Endodermal cell (in vitro differentiated cells): ENCODE measurements around the gene CPA3. TPM values are rescaled to one million over a fixed set of nuclear protein-coding genes. Genes with fewer than 3 reads are reported as not detected.

ENCODE experiments used
- DNase-seq: peaks from one replicate; pipeline ENCODE4 v3.0.0-alpha.2; 2017
- H3K27ac ChIP-seq: 2 replicates; pipeline ENCODE4 v1.5.1; 2013; ENCODE audit warnings: mild to moderate bottlenecking, low read depth, low read length, moderate library complexity
- H3K27me3 ChIP-seq: 2 replicates; pipeline ENCODE4 v1.6.1; 2013; ENCODE audit warnings: mild to moderate bottlenecking, low read length, moderate library complexity; ENCODE audit not compliant: insufficient read depth, control insufficient read depth, poor library complexity, severe bottlenecking
- H3K36me3 ChIP-seq: 2 replicates; pipeline ENCODE4 v1.7.0; 2013; ENCODE audit warnings: mild to moderate bottlenecking, low read length, moderate library complexity; ENCODE audit not compliant: control insufficient read depth, insufficient read depth
- H3K4me1 ChIP-seq: one replicate; pipeline ENCODE4 v1.7.0; 2013; ENCODE audit warnings: low read length; ENCODE audit not compliant: control insufficient read depth, insufficient read depth
- H3K4me3 ChIP-seq: 2 replicates; pipeline ENCODE4 v1.5.1; 2013; ENCODE audit warnings: mild to moderate bottlenecking, low read length, moderate library complexity
- H3K9ac ChIP-seq: 2 replicates; pipeline ENCODE4 v1.6.1; 2013; ENCODE audit warnings: mild to moderate bottlenecking, low read length, moderate library complexity; ENCODE audit not compliant: poor library complexity, severe bottlenecking; ENCODE audit errors: extremely low read depth
- H3K9me3 ChIP-seq: 2 replicates; pipeline ENCODE4 v1.6.1; 2013; ENCODE audit warnings: mild to moderate bottlenecking, low read length, moderate library complexity; ENCODE audit not compliant: control insufficient read depth
- H3K27ac Mint-ChIP-seq: 2 replicates; pipeline ENCODE4 v1.8.0; 2020; ENCODE audit warnings: mixed read lengths
- H3K27me3 Mint-ChIP-seq: 2 replicates; pipeline ENCODE4 v1.8.0; 2021; ENCODE audit warnings: mild to moderate bottlenecking, mixed read lengths; ENCODE audit not compliant: insufficient read depth
- H3K36me3 Mint-ChIP-seq: 2 replicates; pipeline ENCODE4 v1.8.0; 2020; ENCODE audit warnings: low read depth, mixed read lengths
- H3K4me1 Mint-ChIP-seq: 2 replicates; pipeline ENCODE4 v1.8.0; 2020; ENCODE audit warnings: mixed read lengths
- H3K4me3 Mint-ChIP-seq: 2 replicates; pipeline ENCODE4 v1.8.0; 2020; ENCODE audit warnings: mild to moderate bottlenecking, moderate library complexity, mixed read lengths
- H3K9me3 Mint-ChIP-seq: 2 replicates; pipeline ENCODE4 v1.8.0; 2020; ENCODE audit warnings: mild to moderate bottlenecking, mixed read lengths
- CTCF ChIP-seq: fragments of 200-600 bp; sonication (generic); conservative IDR thresholded peaks from 2 replicates; pipeline ENCODE4 v1.5.0; 2021; ENCODE audit warnings: antibody characterized with exemption, mild to moderate bottlenecking
- WGBS, 2 experiments: methylation state at CpG; one replicate each; pipeline versions ENCODE4 v1.1.5 to v1.1.7; 2013; ENCODE audit warnings: missing lambda C conversion rate in 2 of 2, mixed read lengths in 1 of 2; ENCODE audit not compliant: insufficient coverage in 1 of 2, insufficient read length in 1 of 2; 5-methylcytosine and 5-hydroxymethylcytosine counted together
- total RNA-seq, 2 donors: library from RNA; stranded (reverse); fragmentation: NEBNext Ultra II Directional in 1 of 2; extraction: Animal tissue kit (Norgen Biotek cat#: 25700) in 1 of 2; gene quantifications; 2 replicates in 1 of 2; 3 replicates in 1 of 2; pipeline ENCODE4 v1.2.1, GENCODE V29; 2021

CPA3 gene
- total RNA-seq, 2 donors from 2014 or later: not detected

GRCh38 chr3:148840451-148840850 is 24.6 kb upstream of the CPA3 start:
- no peaks in the 10 kb centered on the region for H3K36me3 ChIP-seq
- TF ChIP-seq CTCF: no peak
- no peak overlapping the region for H3K4me3 ChIP-seq
- Mint-ChIP-seq H3K4me3 (no peak overlapping the region), H3K36me3 (no peaks in the 10 kb centered on the region), H3K9me3 (no peaks in the 10 kb centered on the region), H3K27me3 (no peaks in the 10 kb centered on the region), H3K4me1 (peaks cover 5% of the 10 kb centered on the region), H3K27ac (no peak overlapping the region)
- H3K27me3 ChIP-seq: no peaks in the 10 kb centered on the region
- no peaks in the 10 kb centered on the region for H3K4me1 ChIP-seq
- H3K9me3 ChIP-seq: no peaks in the 10 kb centered on the region
- H3K27ac ChIP-seq: no peak overlapping the region
- H3K9ac ChIP-seq: no peak overlapping the region
- WGBS, 2 experiments: 92 to 94% methylated on average over 4 of the region's 4 CpGs
- no peak for DNase-seq

GRCh38 chr3:148845756-148846395 is 19.2 kb upstream of the CPA3 start:
- Mint-ChIP-seq H3K4me3 (no peak overlapping the region), H3K27ac (no peak overlapping the region), H3K36me3 (no peaks in the 10 kb centered on the region)

GRCh38 chr3:148847351-148847750 is 17.7 kb upstream of the CPA3 start:
- TF ChIP-seq CTCF: no peak
- Histone ChIP-seq H3K36me3 (no peaks in the 10 kb centered on the region), H3K4me3 (no peak overlapping the region), H3K9me3 (no peaks in the 10 kb centered on the region), H3K9ac (no peak overlapping the region), H3K27me3 (no peaks in the 10 kb centered on the region), H3K4me1 (no peaks in the 10 kb centered on the region), H3K27ac (no peak overlapping the region)
- H3K27ac Mint-ChIP-seq: no peak overlapping the region
- H3K36me3 Mint-ChIP-seq: no peaks in the 10 kb centered on the region
- H3K9me3 Mint-ChIP-seq: no peaks in the 10 kb centered on the region
- H3K4me3 Mint-ChIP-seq: no peak overlapping the region
- no peaks in the 10 kb centered on the region for H3K27me3 Mint-ChIP-seq
- no peak for DNase-seq
- 93% methylated on average over 1 of the region's 1 CpG; no CpG with 5 or more reads in 1 of the 2 experiments for WGBS, 2 experiments
- no peaks in the 10 kb centered on the region for H3K4me1 Mint-ChIP-seq

More at GRCh38 chr3:148845756-148846395, 19.2 kb upstream of the CPA3 start:
- H3K4me1 Mint-ChIP-seq: no peaks in the 10 kb centered on the region
- H3K4me3 ChIP-seq: no peak overlapping the region
- WGBS, 2 experiments: 85 to 92% methylated on average over 2 of the region's 2 CpGs
- no peak for DNase-seq
- no peaks in the 10 kb centered on the region for H3K27me3 ChIP-seq
- no peaks in the 10 kb centered on the region for H3K27me3 Mint-ChIP-seq
- no peaks in the 10 kb centered on the region for H3K4me1 ChIP-seq
- H3K36me3 ChIP-seq: no peaks in the 10 kb centered on the region
- no peaks in the 10 kb centered on the region for H3K9me3 ChIP-seq
- no peaks in the 10 kb centered on the region for H3K9me3 Mint-ChIP-seq
- no peak overlapping the region for H3K9ac ChIP-seq
- TF ChIP-seq CTCF: no peak
- H3K27ac ChIP-seq: no peak overlapping the region
